HTR-8/SVneo (cell line): ENCODE measurements around the gene ROR1.
"Not testable (repeated sequence)": the region's sequence is repeated elsewhere in the genome, so short reads cannot be mapped to it uniquely, and the experiment has no call there.

ENCODE experiments used
- DNase-seq: peaks from one replicate; pipeline ENCODE4 v3.0.0; 2011; ENCODE audit warnings: low spot score, mixed read lengths; ENCODE audit not compliant: insufficient read length
- FAIRE-seq: peaks from 2 replicates; lab custom pipeline; 2011; peaks lifted over from hg19 to GRCh38; lab: Jason Lieb, UNC

The ROR1 gene

GRCh38 chr1:63818567-63819325 lies 44.9 kb downstream of the ROR1 start:
- DNase-seq, result no peak
- FAIRE-seq, result no peak

GRCh38 chr1:63819795-63820194 lies 46.0 kb downstream of the ROR1 start:
- DNase-seq (no peak), FAIRE-seq (no peak)

GRCh38 chr1:63821091-63822005 lies 47.5 kb downstream of the ROR1 start:
- no peak for FAIRE-seq
- peak; percentile 19 for DNase-seq

GRCh38 chr1:63822540-63822939 lies 48.7 kb downstream of the ROR1 start:
- FAIRE-seq (no peak), DNase-seq (no peak)

- no peak for FAIRE-seq
These were observed 50.6 kb downstream of the ROR1 start for GRCh38 chr1:63824451-63824850.

GRCh38 chr1:63825111-63825510 lies 51.3 kb downstream of the ROR1 start:
- DNase-seq (no peak), FAIRE-seq (no peak)

More at GRCh38 chr1:63824451-63824850, 50.6 kb downstream of the ROR1 start:
- no peak for DNase-seq

GRCh38 chr1:63826246-63826861 lies 52.5 kb downstream of the ROR1 start:
- not testable (repeated sequence) for DNase-seq, FAIRE-seq

- DNase-seq, result no peak
- no peak for FAIRE-seq
These were observed 53.8 kb downstream of the ROR1 start for GRCh38 chr1:63827411-63828321.

- FAIRE-seq (no peak), DNase-seq (no peak)
These were observed 54.7 kb downstream of the ROR1 start for GRCh38 chr1:63828322-63829044.

GRCh38 chr1:63829349-63830327 lies 55.8 kb downstream of the ROR1 start:
- no peak for DNase-seq
- no peak for FAIRE-seq

GRCh38 chr1:63831409-63831808 lies 57.6 kb downstream of the ROR1 start:
- FAIRE-seq (no peak), DNase-seq (no peak)

GRCh38 chr1:63833363-63834119 lies 59.7 kb downstream of the ROR1 start:
- no peak for FAIRE-seq
- no peak for DNase-seq

GRCh38 chr1:63835128-63835527 lies 61.3 kb downstream of the ROR1 start:
- FAIRE-seq (no peak), DNase-seq (no peak)

GRCh38 chr1:63836374-63836773 lies 62.6 kb downstream of the ROR1 start:
- DNase-seq (no peak), FAIRE-seq (no peak)

GRCh38 chr1:63836830-63837229 lies 63.0 kb downstream of the ROR1 start:
- no peak for DNase-seq
- no peak for FAIRE-seq

GRCh38 chr1:63843010-63843409 lies 69.2 kb downstream of the ROR1 start:
- DNase-seq (no peak), FAIRE-seq (no peak)

- DNase-seq (no peak), FAIRE-seq (no peak)
These were observed 70.1 kb downstream of the ROR1 start for GRCh38 chr1:63843884-63844283.
